SK-N-MC (cell line): ENCODE measurements around the gene ELMOD3.

Experiments
- EZH2 ChIP-seq: fragments of 200-600 bp; sonication (generic); IDR thresholded peaks from one replicate; pipeline ENCODE4 v1.6.1; 2017; ENCODE audit warnings: antibody characterized with exemption
- POLR2AphosphoS5 ChIP-seq: IDR thresholded peaks from 2 replicates; pipeline ENCODE4 v1.6.1; 2012; ENCODE audit warnings: mild to moderate bottlenecking, low read depth, low read length, borderline replicate concordance

- TF ChIP-seq POLR2AphosphoS5 (no peak), EZH2 (no peak)
Observed at GRCh38 chr2:85353876-85354285, 688 bp upstream of the ELMOD3 start.
